Measurements from ENCODE around the gene RENBP. TPM values are rescaled to one million over a fixed set of nuclear protein-coding genes. Genes with fewer than 3 reads are reported as not detected.

Gene RENBP
- total RNA-seq, 1 donor from 2014 or later = 18.9 TPM

DNA sequence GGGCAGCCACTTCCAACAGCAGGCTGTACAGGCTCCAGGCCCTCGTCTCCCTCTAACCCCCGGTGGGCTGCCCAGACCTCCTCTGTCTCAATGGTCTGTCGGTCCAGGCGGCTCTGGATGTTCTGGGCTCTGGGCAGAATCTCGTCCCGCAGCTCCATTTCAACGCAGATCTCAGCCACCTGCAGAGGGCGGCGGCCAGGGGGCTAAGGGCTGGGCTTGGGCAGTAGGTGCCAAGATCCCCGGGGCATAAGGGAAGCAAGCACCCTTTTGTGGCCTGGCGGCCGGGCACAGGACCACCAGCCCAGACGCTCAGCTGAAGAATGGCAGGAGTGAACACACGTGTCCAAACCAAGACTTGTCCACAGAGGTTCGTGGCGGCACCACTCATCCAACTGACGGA is 30.7 kb downstream of the RENBP start:
- Mint-ChIP-seq H3K4me3 (ENCODE audit: unreplicated experiment) (no peak overlapping the region), H3K9me3 (ENCODE audit: unreplicated experiment) (no peaks in the 10 kb centered on the region), H3K4me1 (ENCODE audit: unreplicated experiment) (no peaks in the 10 kb centered on the region), H3K27me3 (ENCODE audit: unreplicated experiment) (no peaks in the 10 kb centered on the region), H3K27ac (ENCODE audit: unreplicated experiment) (no peak overlapping the region), H3K36me3 (ENCODE audit: unreplicated experiment) (no peaks in the 10 kb centered on the region)
- no peak for DNase-seq (ENCODE audit: extremely low spot score, unreplicated experiment)
- no peak for TF ChIP-seq CTCF (IDR thresholded peaks at IDR 0.05)

- no peaks in the 10 kb centered on the region for H3K36me3 Mint-ChIP-seq (ENCODE audit: unreplicated experiment)
Measured at GRCh38 chrX:153913211-153913610, 31.2 kb downstream of the RENBP start.

DNA sequence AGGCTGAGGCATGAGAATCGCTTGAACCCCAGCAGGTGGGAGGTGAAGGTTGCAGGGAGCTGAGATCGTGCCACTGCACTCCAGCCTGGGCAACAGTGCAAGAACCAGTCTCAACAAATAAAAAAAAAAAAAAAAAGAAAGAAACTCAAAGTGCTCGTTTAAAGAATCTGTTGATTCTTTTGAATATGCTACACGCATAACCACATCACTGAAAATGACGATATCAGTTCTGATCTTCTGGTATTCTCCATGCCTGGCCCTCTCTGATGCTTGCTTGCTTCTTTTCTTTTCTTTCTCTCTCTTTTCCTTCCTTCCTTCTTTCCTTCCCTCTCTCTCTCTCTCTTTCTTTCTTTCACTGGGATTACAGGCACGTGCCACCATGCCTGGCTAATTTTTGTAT is 32.6 kb downstream of the RENBP start:
- no peak for DNase-seq (ENCODE audit: extremely low spot score, unreplicated experiment)

More at GRCh38 chrX:153913211-153913610, 31.2 kb downstream of the RENBP start:
- H3K4me3 Mint-ChIP-seq (ENCODE audit: unreplicated experiment) = no peak overlapping the region
- no peak for DNase-seq (ENCODE audit: extremely low spot score, unreplicated experiment)
- H3K4me1 Mint-ChIP-seq (ENCODE audit: unreplicated experiment) = no peaks in the 10 kb centered on the region
- H3K9me3 Mint-ChIP-seq (ENCODE audit: unreplicated experiment) = no peaks in the 10 kb centered on the region
- H3K27ac Mint-ChIP-seq (ENCODE audit: unreplicated experiment) = no peak overlapping the region
- H3K27me3 Mint-ChIP-seq (ENCODE audit: unreplicated experiment) = no peaks in the 10 kb centered on the region
- no peak for TF ChIP-seq CTCF (IDR thresholded peaks at IDR 0.05)

DNA sequence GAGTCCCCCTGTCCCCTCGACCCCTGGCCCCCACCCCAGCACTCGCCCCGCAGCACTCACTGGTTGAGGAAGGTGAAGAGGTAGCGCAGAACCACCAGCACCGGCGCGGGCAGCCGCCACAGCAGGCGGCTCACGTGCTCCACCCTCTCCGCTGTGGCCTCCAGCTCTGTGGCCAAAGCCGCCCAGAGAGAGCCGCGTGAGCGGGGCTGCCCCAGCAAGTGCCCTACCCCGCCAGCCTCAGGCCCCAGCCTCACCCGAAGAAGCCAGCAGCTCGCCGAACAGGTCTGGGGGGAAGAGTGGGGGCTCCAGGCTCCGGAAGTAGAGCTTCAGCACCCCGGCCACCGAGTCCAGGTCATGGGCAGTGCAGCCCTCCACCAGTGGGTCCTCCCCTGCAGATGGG is 34.0 kb downstream of the RENBP start:
- Mint-ChIP-seq H3K4me1 (ENCODE audit: unreplicated experiment) (no peaks in the 10 kb centered on the region), H3K27ac (ENCODE audit: unreplicated experiment) (no peak overlapping the region), H3K9me3 (ENCODE audit: unreplicated experiment) (no peaks in the 10 kb centered on the region), H3K36me3 (ENCODE audit: unreplicated experiment) (no peaks in the 10 kb centered on the region), H3K4me3 (ENCODE audit: unreplicated experiment) (no peak overlapping the region), H3K27me3 (ENCODE audit: unreplicated experiment) (no peaks in the 10 kb centered on the region)
- no peak for TF ChIP-seq CTCF (IDR thresholded peaks at IDR 0.05)
- DNase-seq (ENCODE audit: extremely low spot score, unreplicated experiment) = no peak

More for the DNA sequence above, 32.6 kb downstream of the RENBP start:
- Mint-ChIP-seq H3K36me3 (ENCODE audit: unreplicated experiment) (no peaks in the 10 kb centered on the region), H3K4me1 (ENCODE audit: unreplicated experiment) (no peaks in the 10 kb centered on the region), H3K27ac (ENCODE audit: unreplicated experiment) (no peak overlapping the region), H3K27me3 (ENCODE audit: unreplicated experiment) (no peaks in the 10 kb centered on the region), H3K4me3 (ENCODE audit: unreplicated experiment) (no peak overlapping the region), H3K9me3 (ENCODE audit: unreplicated experiment) (no peaks in the 10 kb centered on the region)
- no peak for TF ChIP-seq CTCF (IDR thresholded peaks at IDR 0.05)

DNA sequence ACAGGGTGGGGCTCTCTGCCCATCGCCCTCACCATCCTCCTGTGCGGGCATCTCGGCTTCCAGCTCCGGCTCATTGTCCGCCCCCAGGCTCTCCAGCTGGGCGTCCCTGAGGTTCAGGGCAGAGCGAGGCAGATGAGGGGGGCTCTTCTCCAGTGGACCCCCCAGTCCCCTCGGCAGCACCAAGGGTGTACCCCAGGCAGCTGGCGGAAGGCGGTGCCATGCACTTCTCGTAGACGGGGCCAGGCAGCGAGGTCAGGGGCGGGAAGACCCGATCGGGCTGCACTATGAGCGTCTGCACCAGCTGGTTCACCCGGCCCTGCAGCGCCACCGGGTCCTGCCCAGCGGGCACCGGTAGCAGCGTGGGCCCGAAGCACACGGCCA is 34.5 kb downstream of the RENBP start:
- H3K27ac Mint-ChIP-seq (ENCODE audit: unreplicated experiment) = no peak overlapping the region
- H3K4me3 Mint-ChIP-seq (ENCODE audit: unreplicated experiment) = no peak overlapping the region
- H3K36me3 Mint-ChIP-seq (ENCODE audit: unreplicated experiment) = no peaks in the 10 kb centered on the region
- H3K4me1 Mint-ChIP-seq (ENCODE audit: unreplicated experiment) = no peaks in the 10 kb centered on the region
- no peak for DNase-seq (ENCODE audit: extremely low spot score, unreplicated experiment)
- H3K27me3 Mint-ChIP-seq (ENCODE audit: unreplicated experiment) = no peaks in the 10 kb centered on the region
- TF ChIP-seq CTCF (IDR thresholded peaks at IDR 0.05) = no peak
- H3K9me3 Mint-ChIP-seq (ENCODE audit: unreplicated experiment) = no peaks in the 10 kb centered on the region

Measured in osteocyte (in vitro differentiated cells).